Forelimb muscle (tissue), 1 donor: ENCODE results near the gene ZNF664. TPM values are rescaled to one million over a fixed set of nuclear protein-coding genes. Genes with fewer than 3 reads are reported as not detected.

Experiments used
- polyA plus RNA-seq: library from polyadenylated mRNA; unstranded; fragments of 120-200 nt; gene quantifications from one replicate; pipeline ENCODE4 v1.2.1, GENCODE V29; 2013; ENCODE audit not compliant: insufficient read length

The ZNF664 gene
- polyA plus RNA-seq, 1 donor, result 41.0 TPM

Other genes with a start within 250 kb of the ZNF664 start
- gene DNAH10, start 210.9 kb upstream of the ZNF664 start, polyA plus RNA-seq, result 1.6 TPM
- gene CCDC92, start 384 bp upstream of the ZNF664 start, polyA plus RNA-seq, result 30.0 TPM